Measurements from ENCODE around the gene BICD2.

Gene BICD2

GRCh38 chr9:92746567-92747458 lies 17.8 kb downstream of the BICD2 start:
- no peak for DNase-seq

GRCh38 chr9:92745881-92746280 lies 18.8 kb downstream of the BICD2 start:
- no peak for DNase-seq

GRCh38 chr9:92745331-92745730 lies 19.3 kb downstream of the BICD2 start:
- DNase-seq = no peak

- no peak for DNase-seq
Observed at GRCh38 chr9:92740969-92741368, 23.7 kb downstream of the BICD2 start.

- DNase-seq = no peak
Observed at GRCh38 chr9:92740446-92740961, 24.1 kb downstream of the BICD2 start.

- DNase-seq = no peak
Observed at GRCh38 chr9:92740009-92740408, 24.6 kb downstream of the BICD2 start.

GRCh38 chr9:92739346-92739970 lies 25.2 kb downstream of the BICD2 start:
- no peak for DNase-seq

- DNase-seq = no peak
Observed at GRCh38 chr9:92738661-92739081, 26.0 kb downstream of the BICD2 start.

GRCh38 chr9:92737611-92738299 lies 26.9 kb downstream of the BICD2 start:
- no peak for DNase-seq

GRCh38 chr9:92737216-92737606 lies 27.4 kb downstream of the BICD2 start:
- DNase-seq = no peak

GRCh38 chr9:92736563-92737215 lies 27.9 kb downstream of the BICD2 start:
- no peak for DNase-seq

GRCh38 chr9:92735636-92736562 lies 28.7 kb downstream of the BICD2 start:
- no peak for DNase-seq

GRCh38 chr9:92734931-92735635 lies 29.6 kb downstream of the BICD2 start:
- DNase-seq = no peak

- DNase-seq = peak; percentile 13
Observed at GRCh38 chr9:92730897-92731296, 33.7 kb downstream of the BICD2 start.

- peak; percentile 16 for DNase-seq
Observed at GRCh38 chr9:92729735-92730155, 34.9 kb downstream of the BICD2 start.

- peak; percentile 11 for DNase-seq
Observed at GRCh38 chr9:92728831-92729734, 35.5 kb downstream of the BICD2 start.

GRCh38 chr9:92727716-92728700 lies 36.6 kb downstream of the BICD2 start:
- DNase-seq = peak; percentile 16

GRCh38 chr9:92726971-92727715 lies 37.5 kb downstream of the BICD2 start:
- DNase-seq = peak; percentile 7

Data from stimulated activated CD8-positive, alpha-beta memory T cell treated with anti-CD3 and anti-CD28 coated beads, Interleukin-4, amount 100 ng/mL, for 48 hours (primary cell).